Esophagus muscularis mucosa (tissue), 4 donors: ENCODE measurements around the gene SLC25A42. TPM values are rescaled to one million over a fixed set of nuclear protein-coding genes. Genes with fewer than 3 reads are reported as not detected.

Source experiments
- DNase-seq: peaks from one replicate; pipeline ENCODE4 v3.0.0-alpha.2; 2017; ENCODE audit errors: extremely low spot score
- H3K27ac ChIP-seq, 4 donors: fragments of 200-600 bp; sonication (generic); replicated peaks in 1 of 4; 1 replicate in 3 of 4; 2 replicates in 1 of 4; pipeline ENCODE4 v1.5.1; 2016 to 2019; ENCODE audit warnings: mild to moderate bottlenecking in 1 of 4
- H3K27me3 ChIP-seq, 4 donors: fragments of 200-600 bp; sonication (generic); one replicate each; pipeline versions ENCODE4 v1.5.1 to v1.6.0; 2016 to 2019
- H3K36me3 ChIP-seq, 4 donors: fragments of 200-600 bp; sonication (generic); one replicate each; pipeline ENCODE4 v1.5.1; 2016 to 2019
- H3K4me1 ChIP-seq, 4 donors: fragments of 200-600 bp; sonication (generic); one replicate each; pipeline ENCODE4 v1.5.1; 2016 to 2019
- H3K4me3 ChIP-seq, 4 donors: fragments of 200-600 bp; sonication (generic); 1 replicate in 2 of 4; 2 replicates in 2 of 4; pipeline ENCODE4 v1.5.1; 2016 to 2019; ENCODE audit warnings: mild to moderate bottlenecking in 4 of 4, moderate library complexity in 1 of 4
- H3K9me3 ChIP-seq, 4 donors: fragments of 200-600 bp; sonication (generic); 1 replicate in 3 of 4; 2 replicates in 1 of 4; pipeline ENCODE4 v1.5.1; 2016 to 2019
- EP300 ChIP-seq: sonication (generic); formaldehyde crosslinking; IDR thresholded peaks from one replicate; pipeline ENCODE4 v1.6.1; 2017; ENCODE audit warnings: antibody characterized with exemption
- POLR2A ChIP-seq: fragments of 450-650 bp; IDR thresholded peaks from one replicate; pipeline ENCODE4 v1.6.1; 2017; ENCODE audit warnings: antibody characterized with exemption, moderate library complexity, mild to moderate bottlenecking, low read depth
- POLR2AphosphoS5 ChIP-seq, 2 donors: sonication (generic); formaldehyde crosslinking; IDR thresholded peaks; one replicate each; pipeline ENCODE4 v1.6.1; 2017; ENCODE audit warnings: antibody characterized with exemption in 2 of 2
- WGBS: methylation state at CpG from one replicate; pipeline ENCODE4 v1.1.5; 2018; 5-methylcytosine and 5-hydroxymethylcytosine counted together
- intact Hi-C: fragments of 100-400 bp; cut with DNase I; formaldehyde crosslinking; loops from one replicate; pipeline ENCODE4 v1.15.1; 2023
- total RNA-seq, 4 donors: library from RNA; depleted of rRNA; stranded (reverse); fragments of >200 nt; gene quantifications; one replicate each; pipeline versions ENCODE4 v1.1.0 to v1.2.1, GENCODE V29; 2016
- TF ChIP-seq, protein P1 (sequence below), 3 experiments: fragments of 200-600 bp in 2 of 3; fragments of 450-650 bp in 1 of 3; sonication (generic) in 2 of 3; IDR thresholded peaks; one replicate each; pipeline ENCODE4 v1.5.1; 2017 to 2019; ENCODE audit warnings: antibody characterized with exemption in 3 of 3, mild to moderate bottlenecking in 2 of 3, moderate library complexity in 1 of 3

The SLC25A42 gene
- total RNA-seq, 4 donors from 2014 or later, result 11.2 to 16.8 (median 13.8) TPM

GRCh38 chr19:19062454-19063182 lies 1.2 kb upstream of the SLC25A42 start:
- no peaks in the 10 kb centered on the region for H3K9me3 ChIP-seq
- peaks cover 7 to 24% (median 14%) of the 10 kb centered on the region in 4 donors for H3K36me3 ChIP-seq
- intact Hi-C loops, result no loop called here
- TF ChIP-seq POLR2AphosphoS5 (IDR thresholded peaks at IDR 0.05), result no peak
- TF ChIP-seq POLR2A, result no peak
- TF ChIP-seq, protein P1, sequence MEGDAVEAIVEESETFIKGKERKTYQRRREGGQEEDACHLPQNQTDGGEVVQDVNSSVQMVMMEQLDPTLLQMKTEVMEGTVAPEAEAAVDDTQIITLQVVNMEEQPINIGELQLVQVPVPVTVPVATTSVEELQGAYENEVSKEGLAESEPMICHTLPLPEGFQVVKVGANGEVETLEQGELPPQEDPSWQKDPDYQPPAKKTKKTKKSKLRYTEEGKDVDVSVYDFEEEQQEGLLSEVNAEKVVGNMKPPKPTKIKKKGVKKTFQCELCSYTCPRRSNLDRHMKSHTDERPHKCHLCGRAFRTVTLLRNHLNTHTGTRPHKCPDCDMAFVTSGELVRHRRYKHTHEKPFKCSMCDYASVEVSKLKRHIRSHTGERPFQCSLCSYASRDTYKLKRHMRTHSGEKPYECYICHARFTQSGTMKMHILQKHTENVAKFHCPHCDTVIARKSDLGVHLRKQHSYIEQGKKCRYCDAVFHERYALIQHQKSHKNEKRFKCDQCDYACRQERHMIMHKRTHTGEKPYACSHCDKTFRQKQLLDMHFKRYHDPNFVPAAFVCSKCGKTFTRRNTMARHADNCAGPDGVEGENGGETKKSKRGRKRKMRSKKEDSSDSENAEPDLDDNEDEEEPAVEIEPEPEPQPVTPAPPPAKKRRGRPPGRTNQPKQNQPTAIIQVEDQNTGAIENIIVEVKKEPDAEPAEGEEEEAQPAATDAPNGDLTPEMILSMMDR (IDR thresholded peaks at IDR 0.05), result no peak
- TF ChIP-seq EP300, result no peak
- no peak for DNase-seq
- peak overlapping the region; percentile 87 to 95 (median 90) for H3K4me3 ChIP-seq
- H3K27me3 ChIP-seq, result no peaks in the 10 kb centered on the region
- 67% methylated on average over 2 of the region's 4 CpGs for WGBS
- H3K4me1 ChIP-seq, result peaks cover 23 to 47% (median 29%) of the 10 kb centered on the region in 4 donors
- peak overlapping the region; percentile 70 to 90 (median 86) for H3K27ac ChIP-seq

DNA sequence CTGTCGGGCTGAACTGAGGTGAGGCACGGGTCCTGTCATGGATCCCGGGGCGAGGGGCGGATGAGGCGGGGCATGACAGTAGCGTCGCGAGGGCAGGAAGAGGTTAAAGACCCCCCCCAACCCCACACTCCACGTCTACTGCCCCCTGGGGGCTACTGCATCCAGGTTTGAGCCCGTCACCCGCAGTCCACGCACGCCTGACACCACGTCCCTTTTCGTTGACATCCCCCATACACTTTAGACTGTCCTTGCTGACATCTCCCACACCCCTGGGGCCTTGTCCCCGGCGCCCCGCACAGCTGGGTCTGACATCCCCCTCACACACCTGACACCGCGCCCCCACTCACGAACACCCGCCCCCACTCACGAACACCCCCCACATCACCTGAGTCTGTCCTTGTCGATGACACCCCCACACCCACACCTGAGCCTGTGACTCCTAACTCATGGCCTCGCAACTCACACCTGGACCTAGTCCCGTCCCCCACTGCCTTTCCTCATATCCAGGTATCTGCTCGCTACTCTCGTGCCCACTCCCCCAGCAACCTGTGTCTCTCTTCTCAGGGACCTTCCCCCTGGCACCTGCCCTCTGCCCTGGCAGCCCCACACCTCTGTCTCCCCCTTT lies 416 bp downstream of the SLC25A42 start:
- Histone ChIP-seq H3K4me3 (peak overlapping the region; percentile 87 to 95 (median 90)), H3K9me3 (no peaks in the 10 kb centered on the region), H3K27ac (peak overlapping the region; percentile 72 to 90 (median 80)), H3K4me1 (peaks cover 36 to 56% (median 37%) of the 10 kb centered on the region in 4 donors), H3K36me3 (peaks cover 0 to 8% (median 4%) of the 10 kb centered on the region in 4 donors), H3K27me3 (no peaks in the 10 kb centered on the region)
- no peak for DNase-seq
- TF ChIP-seq POLR2A, result no peak
- no peak for TF ChIP-seq POLR2AphosphoS5 (IDR thresholded peaks at IDR 0.05)
- TF ChIP-seq, protein P1 (IDR thresholded peaks at IDR 0.05), result peak in 1 of 3 experiments; percentile 13
- TF ChIP-seq EP300, result no peak
- intact Hi-C loops, result no loop called here
- WGBS, result 5% methylated on average over 20 of the region's 29 CpGs

- H3K4me3 ChIP-seq, result peak overlapping the region; percentile 87 to 95 (median 90)
- H3K9me3 ChIP-seq, result no peaks in the 10 kb centered on the region
- no peaks in the 10 kb centered on the region for H3K36me3 ChIP-seq
- peaks cover 40 to 60% (median 42%) of the 10 kb centered on the region in 4 donors for H3K4me1 ChIP-seq
- WGBS, result 7% methylated on average over 11 of the region's 25 CpGs
- no peaks in the 10 kb centered on the region for H3K27me3 ChIP-seq
- DNase-seq, result no peak
- TF ChIP-seq, protein P1 (IDR thresholded peaks at IDR 0.05), result no peak
- TF ChIP-seq POLR2AphosphoS5 (IDR thresholded peaks at IDR 0.05), result no peak
- peak overlapping the region in 3 of 4 donors; percentile 72 to 90 (median 88) for H3K27ac ChIP-seq
- intact Hi-C loops, result no loop called here
Measured at GRCh38 chr19:19064811-19065745, 1.3 kb downstream of the SLC25A42 start.

GRCh38 chr19:19067276-19068072 lies 3.7 kb downstream of the SLC25A42 start:
- Histone ChIP-seq H3K27ac (no peak overlapping the region), H3K4me3 (no peak overlapping the region), H3K27me3 (no peaks in the 10 kb centered on the region), H3K9me3 (no peaks in the 10 kb centered on the region), H3K36me3 (no peaks in the 10 kb centered on the region), H3K4me1 (peaks cover 40 to 53% (median 42%) of the 10 kb centered on the region in 4 donors)
- 81% methylated on average over 11 of the region's 11 CpGs for WGBS
- no peak for DNase-seq
- intact Hi-C loops, result no loop called here
- no peak for TF ChIP-seq POLR2AphosphoS5 (IDR thresholded peaks at IDR 0.05)
- no peak for TF ChIP-seq EP300
- TF ChIP-seq, protein P1 (IDR thresholded peaks at IDR 0.05), result no peak
- no peak for TF ChIP-seq POLR2A
